ENCODE data around the gene RPS6KA5.

Gene RPS6KA5

GRCh38 chr14:90924621-90925340 is 135.7 kb downstream of the RPS6KA5 start:
- no peak for DNase-seq

GRCh38 chr14:90922141-90922540 is 138.3 kb downstream of the RPS6KA5 start:
- DNase-seq: no peak

GRCh38 chr14:90911121-90911520 is 149.3 kb downstream of the RPS6KA5 start:
- DNase-seq: no peak

- no peak for DNase-seq
Observed at GRCh38 chr14:90907178-90907577, 153.3 kb downstream of the RPS6KA5 start.

- no peak for DNase-seq
Observed at GRCh38 chr14:90905531-90905930, 154.9 kb downstream of the RPS6KA5 start.

- peak; percentile 71 for DNase-seq
Observed at GRCh38 chr14:90903101-90903500, 157.3 kb downstream of the RPS6KA5 start.

GRCh38 chr14:90900476-90901083 is 159.9 kb downstream of the RPS6KA5 start:
- no peak for DNase-seq

GRCh38 chr14:90897022-90897421 is 163.4 kb downstream of the RPS6KA5 start:
- no peak for DNase-seq

GRCh38 chr14:90894241-90894640 is 166.2 kb downstream of the RPS6KA5 start:
- DNase-seq: no peak

GRCh38 chr14:90893510-90893909 is 166.9 kb downstream of the RPS6KA5 start:
- no peak for DNase-seq

GRCh38 chr14:90892970-90893369 is 167.5 kb downstream of the RPS6KA5 start:
- DNase-seq: no peak

- DNase-seq: no peak
Observed at GRCh38 chr14:90891326-90891725, 169.1 kb downstream of the RPS6KA5 start.

GRCh38 chr14:90890322-90891020 is 170.0 kb downstream of the RPS6KA5 start:
- no peak for DNase-seq

GRCh38 chr14:90886297-90886815 is 174.1 kb downstream of the RPS6KA5 start:
- DNase-seq: no peak

- no peak for DNase-seq
Observed at GRCh38 chr14:90883782-90884181, 176.7 kb downstream of the RPS6KA5 start.

- DNase-seq: no peak
Observed at GRCh38 chr14:90883197-90883596, 177.2 kb downstream of the RPS6KA5 start.

- DNase-seq: no peak
Observed at GRCh38 chr14:90880282-90880681, 180.2 kb downstream of the RPS6KA5 start.

- DNase-seq: no peak
Observed at GRCh38 chr14:90874599-90874998, 185.8 kb downstream of the RPS6KA5 start.

- DNase-seq: no peak
Observed at GRCh38 chr14:90871605-90872233, 188.7 kb downstream of the RPS6KA5 start.

- DNase-seq: no peak
Observed at GRCh38 chr14:90870950-90871604, 189.4 kb downstream of the RPS6KA5 start.

GRCh38 chr14:90867501-90867900 is 192.9 kb downstream of the RPS6KA5 start:
- no peak for DNase-seq

- DNase-seq: no peak
Observed at GRCh38 chr14:90866833-90867232, 193.6 kb downstream of the RPS6KA5 start.

GRCh38 chr14:90864741-90865140 is 195.7 kb downstream of the RPS6KA5 start:
- DNase-seq: no peak

Data from femur (tissue), 1 donor.